Measurements from ENCODE around the gene SNW1.
"Not testable (repeated sequence)": the region's sequence is repeated elsewhere in the genome, so short reads cannot be mapped to it uniquely, and the experiment has no call there.

Gene SNW1

GRCh38 chr14:77763978-77764377, 3.0 kb upstream of the SNW1 start:
- no peak overlapping the region for H3K4me3 ChIP-seq (ENCODE audit: low read depth, low read length)
- TF ChIP-seq CTCF (conservative IDR thresholded peaks at IDR 0.05; ENCODE audit: low read depth, low read length), result no peak
- no peak for DNase-seq (ENCODE audit: low read depth)

GRCh38 chr14:77763316-77763715, 2.4 kb upstream of the SNW1 start:
- H3K4me3 ChIP-seq (ENCODE audit: low read depth, low read length), result no peak overlapping the region
- no peak for DNase-seq (ENCODE audit: low read depth)
- no peak for TF ChIP-seq CTCF (conservative IDR thresholded peaks at IDR 0.05; ENCODE audit: low read depth, low read length)

GRCh38 chr14:77761205-77761931, 412 bp upstream of the SNW1 start:
- peak; percentile 97 for DNase-seq (ENCODE audit: low read depth)
- peak; percentile 48 for TF ChIP-seq CTCF (conservative IDR thresholded peaks at IDR 0.05; ENCODE audit: low read depth, low read length)
- H3K4me3 ChIP-seq (ENCODE audit: low read depth, low read length), result peak overlapping the region; percentile 78

- no peak for TF ChIP-seq CTCF (conservative IDR thresholded peaks at IDR 0.05; ENCODE audit: low read depth, low read length)
- DNase-seq (ENCODE audit: low read depth), result peak; percentile 23
- no peak overlapping the region for H3K4me3 ChIP-seq (ENCODE audit: low read depth, low read length)
Measured at GRCh38 chr14:77752799-77753516, 8.0 kb downstream of the SNW1 start.

GRCh38 chr14:77752266-77752665, 8.7 kb downstream of the SNW1 start:
- H3K4me3 ChIP-seq (ENCODE audit: low read depth, low read length), result no peak overlapping the region
- DNase-seq (ENCODE audit: low read depth), result no peak
- TF ChIP-seq CTCF (conservative IDR thresholded peaks at IDR 0.05; ENCODE audit: low read depth, low read length), result no peak

GRCh38 chr14:77747425-77747824, 13.5 kb downstream of the SNW1 start:
- DNase-seq (ENCODE audit: low read depth); H3K4me3 ChIP-seq (ENCODE audit: low read depth, low read length): not testable (repeated sequence)

GRCh38 chr14:77746064-77746702, 14.8 kb downstream of the SNW1 start:
- TF ChIP-seq CTCF (conservative IDR thresholded peaks at IDR 0.05; ENCODE audit: low read depth, low read length), result no peak
- no peak overlapping the region for H3K4me3 ChIP-seq (ENCODE audit: low read depth, low read length)
- no peak for DNase-seq (ENCODE audit: low read depth)

Data from choroid plexus epithelial cell (primary cell).